ENCODE results near the gene FBXW12.

FBXW12 gene

GRCh38 chr3:48423241-48423882 lies 51.3 kb downstream of the FBXW12 start:
- DNase-seq (ENCODE audit: low read depth) = no peak

DNA sequence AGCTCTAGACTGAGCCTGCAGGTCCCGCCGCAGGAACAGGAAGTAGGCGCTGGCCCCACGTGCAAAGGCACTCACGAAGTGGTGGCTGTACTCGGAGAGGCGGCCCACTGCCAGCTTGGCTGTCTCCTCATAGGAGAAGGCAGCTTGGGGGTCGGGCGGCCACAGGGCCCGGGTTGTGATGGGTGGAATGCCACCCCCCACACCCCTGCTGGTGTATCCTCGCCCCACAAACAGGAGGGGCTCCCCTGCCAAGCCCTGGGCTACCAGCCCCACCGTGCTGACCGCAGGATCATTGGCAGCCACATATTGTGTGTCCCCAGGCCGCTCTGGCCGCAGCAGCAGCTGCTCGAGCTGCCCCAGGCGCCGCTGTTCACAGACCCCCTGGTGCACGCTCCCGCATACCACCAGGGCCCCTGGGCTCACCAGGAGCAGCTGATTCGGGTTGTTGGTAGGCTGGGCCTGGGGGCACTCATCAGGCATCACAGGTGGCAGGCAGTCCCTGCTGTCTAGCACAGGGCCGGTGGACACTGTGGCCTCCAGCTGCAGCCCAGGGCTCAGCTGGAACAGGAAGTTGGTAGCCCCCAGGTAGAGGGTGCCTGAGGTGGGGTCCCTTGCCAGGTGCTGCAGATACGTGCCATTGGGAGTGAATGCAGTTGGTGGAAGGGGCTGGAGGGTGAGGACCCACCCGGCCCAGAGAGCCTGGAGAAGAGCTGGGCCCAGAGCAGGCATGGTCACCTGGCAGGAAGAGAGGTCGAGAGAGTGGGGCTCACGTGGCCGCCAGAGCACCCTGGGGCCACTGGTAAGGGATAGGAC lies 52.1 kb downstream of the FBXW12 start:
- no peak for DNase-seq (ENCODE audit: low read depth)

DNA sequence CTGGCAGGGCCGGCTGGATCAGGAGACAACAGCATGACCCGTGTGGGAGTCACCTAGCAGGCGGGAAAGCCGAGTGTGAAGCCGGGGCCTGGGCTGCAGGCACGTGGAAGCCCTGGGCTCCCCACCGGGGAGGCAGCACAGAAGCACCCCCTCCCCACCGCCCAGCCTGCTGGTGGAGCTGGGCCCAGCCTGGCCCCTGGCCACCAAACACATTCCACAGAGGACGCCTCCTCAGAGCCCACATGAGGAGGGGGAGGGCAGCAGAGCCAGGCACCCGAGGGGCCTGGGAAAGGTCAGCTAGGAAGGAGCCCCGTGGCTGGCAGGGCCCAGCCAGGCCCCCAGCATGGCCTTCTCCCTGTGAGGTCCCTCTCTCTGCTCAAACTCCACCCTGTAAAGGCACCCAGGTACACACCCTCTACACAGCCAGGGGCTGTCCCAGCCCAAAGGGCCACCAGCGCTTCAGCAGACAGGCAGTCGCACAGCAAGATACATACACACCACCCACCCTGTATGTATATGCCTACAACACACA lies 53.3 kb downstream of the FBXW12 start:
- DNase-seq (ENCODE audit: low read depth) = no peak

- no peak for DNase-seq (ENCODE audit: low read depth)
These were observed 54.4 kb downstream of the FBXW12 start for GRCh38 chr3:48426401-48426909.

DNA sequence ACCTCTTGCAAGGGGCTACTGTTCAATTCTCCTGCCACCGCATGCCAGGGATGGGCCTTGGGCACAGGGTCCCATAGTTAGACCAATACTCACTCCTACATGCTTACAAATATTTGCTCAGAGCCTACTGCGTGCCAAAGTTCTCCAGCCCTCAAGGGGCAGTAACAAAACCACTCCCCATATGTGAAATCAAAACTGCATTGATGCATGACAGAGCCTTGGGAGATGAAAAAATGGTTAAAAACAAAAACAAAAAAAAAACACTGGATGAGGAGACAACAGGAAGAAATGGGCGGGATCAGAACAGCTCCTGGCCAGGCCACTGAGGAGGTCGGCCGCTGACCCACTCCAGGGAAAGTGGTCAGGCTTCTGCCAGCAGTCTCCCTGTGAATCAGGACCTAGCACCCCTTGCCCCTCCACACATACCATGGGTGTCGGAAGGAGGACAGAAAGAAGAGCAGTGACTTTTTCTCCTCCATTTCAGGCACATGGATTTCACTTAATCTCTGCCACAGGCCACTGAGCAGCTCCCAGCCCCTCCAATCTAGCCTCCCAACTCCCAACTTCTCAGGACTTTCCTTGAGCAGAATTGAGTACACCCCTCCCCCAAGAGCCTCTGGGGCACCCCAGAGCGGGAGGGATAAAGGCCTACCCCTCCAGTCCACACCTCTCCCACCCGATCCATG lies 55.1 kb downstream of the FBXW12 start:
- DNase-seq (ENCODE audit: low read depth) = no peak

GRCh38 chr3:48427630-48427962 lies 55.6 kb downstream of the FBXW12 start:
- no peak for DNase-seq (ENCODE audit: low read depth)

DNA sequence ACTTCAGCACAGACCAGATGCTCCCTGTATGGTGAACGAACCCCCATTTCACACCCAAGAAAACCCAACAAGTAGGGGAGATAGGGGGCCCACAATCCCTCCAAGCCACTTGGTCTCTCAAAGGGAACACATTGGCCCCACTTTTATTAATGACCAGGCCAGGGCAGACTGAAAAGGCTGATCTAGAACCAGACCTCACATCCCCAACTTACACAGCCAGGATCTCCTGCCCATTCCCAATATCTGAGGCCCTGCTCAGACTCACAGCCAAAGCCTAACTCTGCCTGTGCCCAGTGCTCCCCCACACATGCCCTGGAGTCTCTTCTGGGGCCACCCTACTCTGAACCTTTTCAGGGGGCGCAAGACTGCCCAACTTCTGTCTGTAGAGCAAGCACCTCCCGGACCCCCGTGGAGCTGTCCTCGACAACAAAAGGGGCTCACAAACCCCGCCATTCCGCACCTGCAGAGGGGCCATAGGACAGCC lies 56.1 kb downstream of the FBXW12 start:
- DNase-seq (ENCODE audit: low read depth) = no peak

DNA sequence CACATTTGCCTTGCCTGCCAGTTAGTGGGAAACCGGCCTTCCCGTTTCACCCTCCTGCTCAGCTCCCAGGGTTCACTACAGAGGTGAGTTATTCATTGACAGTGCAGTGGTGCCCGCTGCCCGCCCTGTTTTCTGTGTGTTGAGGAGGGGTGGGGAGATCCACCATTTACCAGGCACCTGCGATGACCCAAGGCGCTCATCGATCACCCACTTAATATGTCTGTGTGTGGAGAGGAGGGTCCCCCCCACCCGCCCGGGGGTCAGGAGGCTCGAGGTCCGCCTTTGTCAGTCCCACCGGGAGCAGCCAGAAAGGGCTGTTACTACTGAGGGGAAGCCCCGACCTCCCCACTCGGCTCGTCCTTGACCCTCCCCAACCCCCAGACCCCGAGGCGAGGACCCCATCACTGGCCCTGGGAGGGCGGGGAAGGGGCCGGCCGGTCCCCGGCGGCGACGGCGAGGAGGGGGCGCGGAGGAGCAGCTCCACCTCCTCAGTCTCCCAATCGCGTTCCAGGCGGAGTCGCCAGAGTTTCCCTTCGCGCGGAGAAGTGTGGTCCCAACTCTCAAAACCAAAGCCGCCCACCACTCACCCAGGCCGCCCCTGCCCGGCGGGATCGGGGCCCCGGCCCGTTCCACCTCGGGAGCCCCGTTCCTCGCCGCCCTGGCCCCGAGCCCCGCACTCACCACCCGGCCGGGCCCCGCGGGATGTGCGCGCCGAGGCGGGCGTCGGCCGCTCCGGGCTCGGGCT lies 56.7 kb downstream of the FBXW12 start:
- peak; percentile 23 for DNase-seq (ENCODE audit: low read depth)

- peak; percentile 47 for DNase-seq (ENCODE audit: low read depth)
These were observed 57.4 kb downstream of the FBXW12 start for GRCh38 chr3:48429317-48429959.

DNA sequence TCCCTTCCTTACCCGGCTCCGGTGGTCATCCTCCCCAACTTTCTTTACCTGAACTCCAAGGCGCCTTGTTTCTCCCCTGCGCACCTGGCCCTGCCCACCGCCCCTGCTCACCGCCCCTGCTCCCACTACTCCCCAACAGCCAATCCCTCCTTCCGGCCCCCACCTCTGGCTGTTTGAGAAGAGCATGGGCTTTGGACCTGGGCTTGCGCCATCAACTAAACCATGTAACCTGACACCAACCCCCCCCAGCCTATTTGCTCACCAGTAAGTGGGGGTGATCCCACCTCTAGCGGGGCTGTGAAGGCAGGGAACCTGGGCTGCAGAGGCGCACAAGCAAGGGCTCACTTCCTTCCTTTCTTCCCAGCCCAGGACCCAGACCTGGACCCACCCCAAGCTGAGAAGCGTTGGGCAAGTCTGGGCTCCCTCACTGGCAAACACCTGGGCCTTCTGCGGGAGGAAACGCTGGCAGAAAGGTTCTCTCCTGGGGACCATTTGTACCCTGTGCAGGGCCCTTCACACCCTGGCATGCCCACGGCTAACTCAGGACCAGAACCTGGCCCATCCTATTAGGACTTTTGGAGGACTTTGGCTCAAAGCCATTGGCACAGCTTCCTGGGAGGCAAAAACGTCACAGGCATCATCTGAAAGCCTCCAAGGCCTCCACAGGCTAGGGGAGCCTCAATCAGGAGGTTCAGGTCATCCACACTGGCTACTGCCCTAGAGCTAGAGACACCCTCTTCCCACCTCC lies 58.1 kb downstream of the FBXW12 start, which contains the start of gene PLXNB1:
PLXNB1 (minus strand) TSS at position 127 of the 748 bp plus-strand sequence. CDS start 5,475 bp downstream, outside the sequence.
- DNase-seq (ENCODE audit: low read depth) = peak; percentile 40

GRCh38 chr3:48430708-48431101 lies 58.7 kb downstream of the FBXW12 start:
- DNase-seq (ENCODE audit: low read depth) = no peak

DNA sequence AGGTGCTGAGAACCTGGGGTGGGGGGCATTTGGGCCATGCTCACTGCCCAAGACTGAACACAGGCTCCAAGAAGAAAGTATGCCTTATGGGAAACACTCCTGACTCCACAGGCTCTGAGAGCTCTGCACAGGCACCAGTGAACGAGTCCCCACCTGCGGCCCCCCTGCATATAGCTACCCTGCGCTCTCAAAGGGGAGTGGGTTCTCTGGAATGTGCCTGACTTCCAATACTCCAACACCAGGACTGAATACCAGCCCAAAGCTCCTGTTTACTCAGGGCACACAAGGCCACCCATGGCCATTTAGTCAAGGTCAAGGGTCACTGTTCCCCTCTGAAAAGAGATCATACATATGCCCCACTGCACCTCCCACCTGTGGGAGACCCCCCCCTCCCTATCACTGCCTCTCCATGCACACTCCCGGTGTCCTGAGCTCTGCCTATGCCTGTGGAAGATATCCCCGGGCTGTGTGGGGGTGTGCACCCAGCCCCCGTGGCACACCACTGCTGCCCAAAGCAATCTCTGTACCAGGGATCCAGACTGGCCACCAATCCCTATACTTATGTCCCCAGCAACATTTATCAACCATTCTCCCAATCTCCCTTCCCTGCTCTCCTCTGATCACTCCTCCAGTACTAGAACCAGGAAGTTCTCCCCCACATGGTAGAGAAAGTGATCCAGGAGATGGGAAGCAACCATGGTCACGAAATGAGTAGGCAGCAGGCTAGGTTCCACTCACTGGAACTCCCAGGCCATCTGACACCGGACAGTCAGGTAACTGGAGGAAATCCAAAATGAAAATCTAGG lies 59.4 kb downstream of the FBXW12 start:
- no peak for DNase-seq (ENCODE audit: low read depth)

DNA sequence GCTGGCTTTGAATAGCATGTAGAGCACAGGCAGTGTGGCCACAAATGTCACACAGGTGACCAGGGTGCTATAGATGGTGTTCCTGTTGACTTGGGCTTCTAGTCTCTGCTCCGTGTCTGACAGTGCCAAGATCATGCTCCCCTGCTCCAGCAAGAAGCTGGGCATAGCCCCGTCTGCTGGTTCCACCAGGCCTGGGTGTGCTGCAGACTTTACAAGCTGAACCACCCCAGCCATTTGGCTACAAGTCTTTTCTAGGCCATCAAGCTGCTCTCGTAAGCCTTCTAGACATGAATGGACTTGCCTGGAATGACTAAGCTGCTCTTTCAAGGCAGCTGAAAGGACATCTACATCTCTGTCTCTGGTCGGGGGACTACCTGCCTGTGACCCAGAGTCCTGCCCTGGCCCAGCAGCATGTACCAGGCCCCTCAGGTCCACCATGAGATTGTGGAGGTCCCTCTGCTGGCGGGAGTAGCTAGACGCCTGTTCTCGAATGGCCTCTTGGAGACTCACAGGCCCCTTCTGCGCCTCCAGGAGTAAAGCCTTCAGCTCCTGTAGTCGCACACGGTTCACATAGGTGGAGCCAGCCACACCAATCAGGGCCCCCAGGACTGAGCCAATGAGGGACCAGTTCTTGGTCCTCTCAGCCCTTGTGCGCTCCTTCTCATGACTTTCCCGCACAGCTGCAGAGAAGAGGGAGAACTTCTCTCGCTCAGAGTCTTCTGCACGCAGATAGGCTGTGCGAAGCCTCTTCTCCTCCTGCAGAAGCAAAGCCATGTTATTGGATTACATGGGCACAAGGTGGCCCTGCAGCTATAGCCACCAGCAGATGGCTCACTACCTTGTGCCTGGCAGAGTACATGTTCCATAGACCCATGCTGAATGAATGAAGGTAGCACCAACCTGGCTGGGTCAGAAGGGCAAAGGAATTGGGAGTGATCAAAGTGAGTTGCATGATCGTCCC lies 60.7 kb downstream of the FBXW12 start:
- peak; percentile 24 for DNase-seq (ENCODE audit: low read depth)

DNA sequence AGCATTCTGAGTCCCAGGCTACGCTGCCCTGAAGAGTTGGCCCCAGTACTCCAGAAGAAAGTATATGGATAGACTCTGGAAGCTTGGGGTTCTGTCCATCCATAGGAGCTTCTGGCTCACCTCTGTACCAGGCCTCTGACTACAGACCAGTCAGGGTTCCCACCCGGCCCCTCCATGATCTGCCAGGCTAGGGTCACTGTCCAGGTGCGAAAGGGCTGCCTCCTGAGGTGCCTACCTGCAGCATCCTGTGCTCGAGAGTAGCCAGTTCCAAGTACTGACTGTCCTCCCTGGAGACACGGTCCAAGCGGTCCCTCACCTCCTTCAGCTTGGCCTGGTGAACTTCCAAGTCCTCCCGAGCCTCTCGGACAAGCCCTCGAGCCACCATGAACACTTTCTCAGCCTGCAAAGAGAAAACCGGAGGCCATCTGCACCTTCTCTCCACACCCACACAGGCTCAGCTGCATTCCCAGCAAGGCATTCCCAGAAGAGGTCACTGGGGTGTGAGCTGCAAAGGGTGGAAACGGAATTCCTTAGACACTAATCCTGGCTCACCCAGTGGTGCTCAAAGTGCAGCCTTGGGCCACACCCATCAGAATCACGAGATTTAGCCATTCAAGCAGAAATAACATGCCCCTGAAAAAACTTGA lies 61.6 kb downstream of the FBXW12 start:
- no peak for DNase-seq (ENCODE audit: low read depth)

DNA sequence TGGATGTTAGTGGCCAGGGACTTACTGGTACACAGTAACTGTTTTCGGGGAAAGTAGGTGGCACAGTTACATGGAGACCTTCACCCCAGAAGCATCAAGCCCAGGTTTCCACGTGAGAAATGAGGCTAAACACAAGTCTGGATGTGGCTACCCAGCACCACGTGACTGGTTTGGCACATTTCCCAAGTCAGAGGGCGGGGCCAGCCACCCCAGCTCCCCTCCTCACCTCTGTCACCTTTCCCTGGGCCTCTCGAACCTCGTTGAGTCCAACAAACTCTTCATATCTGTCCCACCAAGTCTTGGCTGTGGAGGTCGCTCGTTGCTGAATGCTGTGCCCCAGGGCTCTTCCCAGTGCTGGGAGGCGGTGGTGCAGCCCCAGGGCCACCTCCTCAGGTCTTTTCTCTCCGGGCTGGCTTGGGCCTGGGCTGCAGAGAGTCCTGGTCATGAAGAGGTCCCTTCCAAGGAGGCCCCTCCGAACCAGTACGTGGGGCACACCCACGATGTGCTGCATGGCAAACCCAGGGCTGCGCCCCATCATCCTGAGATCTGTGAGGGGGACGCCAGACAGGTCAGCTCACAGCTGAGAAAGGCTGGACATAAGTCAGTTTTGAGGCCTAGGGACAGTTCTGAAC lies 62.7 kb downstream of the FBXW12 start:
- no peak for DNase-seq (ENCODE audit: low read depth)

DNA sequence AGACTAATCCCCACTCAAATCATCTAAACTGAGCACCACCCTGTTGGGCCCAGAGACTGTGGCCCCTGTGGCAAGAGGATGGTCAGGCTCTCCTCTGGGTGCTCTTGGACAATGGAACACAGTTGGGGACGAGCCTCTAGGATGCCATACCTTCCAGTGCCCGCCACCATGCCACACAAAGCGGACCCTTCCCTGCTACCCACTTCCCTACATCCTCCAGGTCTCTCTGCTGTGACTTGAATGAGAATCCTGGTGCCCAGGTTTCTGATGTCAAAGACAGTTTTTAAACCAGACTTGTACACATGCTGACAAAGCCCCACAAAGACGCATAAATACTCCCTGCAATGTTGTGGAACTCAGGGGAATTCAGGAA lies 63.2 kb downstream of the FBXW12 start:
- no peak for DNase-seq (ENCODE audit: low read depth)

GRCh38 chr3:48435774-48436476 lies 63.9 kb downstream of the FBXW12 start:
- DNase-seq (ENCODE audit: low read depth) = peak; percentile 80
